ENCODE results near the gene RAET1G. TPM values are rescaled to one million over a fixed set of nuclear protein-coding genes. Genes with fewer than 3 reads are reported as not detected.
"Not testable (repeated sequence)": the region's sequence is repeated elsewhere in the genome, so short reads cannot be mapped to it uniquely, and the experiment has no call there.

Gene RAET1G
- polyA plus RNA-seq, 1 of the 3 experiments (the other 2 are of a cell fraction): 2.5 TPM

GRCh38 chr6:149939356-149939648 is 16.4 kb upstream of the RAET1G start:
- ChIA-PET CTCF (no interaction called here), POLR2A (no interaction called here)
- TF ChIP-seq MAX (IDR thresholded peaks at IDR 0.05; ENCODE audit: low read depth) (no peak), TCF12 (IDR thresholded peaks at IDR 0.05) (no peak), YY1 (IDR thresholded peaks at IDR 0.05; ENCODE audit: low read depth) (no peak), ZBTB33 (IDR thresholded peaks at IDR 0.05; ENCODE audit: borderline replicate concordance, low read depth) (no peak), ELF1 (IDR thresholded peaks at IDR 0.05) (no peak), NRF1 (IDR thresholded peaks at IDR 0.05; ENCODE audit: low read depth, low read length) (no peak), GABPA (IDR thresholded peaks at IDR 0.05; ENCODE audit: low read depth) (no peak), SMC3 (IDR thresholded peaks at IDR 0.05; ENCODE audit: low read depth, low read length) (no peak), NFIC (IDR thresholded peaks at IDR 0.05; ENCODE audit: borderline replicate concordance) (no peak), EP300 (IDR thresholded peaks at IDR 0.05; ENCODE audit: borderline replicate concordance in 1 of 2, low read depth in 1 of 2, low read length in 1 of 2) (no peak), GATA2 (CRISPR knock-in tag; IDR thresholded peaks at IDR 0.05) (no peak), CHD2 (IDR thresholded peaks at IDR 0.05; ENCODE audit: low read length, partially characterized antibody) (no peak)
- H3K9me3 ChIP-seq: no peaks in the 10 kb centered on the region
- H3K4me1 ChIP-seq (ENCODE audit: control insufficient read depth in 1 of 2, insufficient read depth in 2 of 2, low read depth in 1 of 2, low read length in 1 of 2): peaks cover 0 to 8% of the 10 kb centered on the region in 2 experiments; a peak in 1 of 4 replicates
- no peaks in the 10 kb centered on the region for H3K79me2 ChIP-seq (ENCODE audit: insufficient read depth)
- peaks cover 48% of the 10 kb centered on the region for H3K27me3 ChIP-seq (ENCODE audit: insufficient read depth)
- 8% methylated on average over 5 of the region's 5 CpGs for WGBS (ENCODE audit: low lambda C conversion rate)
- no peak for DNase-seq
- no peaks in the 10 kb centered on the region for H3K36me3 ChIP-seq (replicated peaks in 1 of 2; ENCODE audit: control insufficient read depth in 1 of 2, insufficient read depth in 2 of 2, low read length in 1 of 2)
- H3K9me2 ChIP-seq: no peaks in the 10 kb centered on the region
- H3K27ac ChIP-seq (ENCODE audit: low read depth in 2 of 2, low read length in 1 of 2): no peak overlapping the region
- H3K4me3 ChIP-seq (ENCODE audit: low read depth in 2 of 2, low read length in 1 of 2): peak overlapping the region in 1 of 2 experiments; percentile 56; a peak in 1 of 4 replicates
- H4K20me1 ChIP-seq (ENCODE audit: insufficient read depth): no peaks in the 10 kb centered on the region
- H3F3A ChIP-seq (replicated peaks; ENCODE audit: insufficient read depth): peaks cover 4% of the 10 kb centered on the region
- no peak overlapping the region for H3K9ac ChIP-seq
- H2AFZ ChIP-seq (ENCODE audit: low read depth): no peak overlapping the region
- H3K4me2 ChIP-seq: peak overlapping the region; percentile 79

GRCh38 chr6:149938571-149939355 is 15.8 kb upstream of the RAET1G start:
- H3K4me3 ChIP-seq (ENCODE audit: low read depth in 2 of 2, low read length in 1 of 2): peak overlapping the region; percentile 43 to 56
- no peaks in the 10 kb centered on the region for H3K9me3 ChIP-seq
- peaks cover 48% of the 10 kb centered on the region for H3K27me3 ChIP-seq (ENCODE audit: insufficient read depth)
- no peaks in the 10 kb centered on the region for H3K36me3 ChIP-seq (replicated peaks in 1 of 2; ENCODE audit: control insufficient read depth in 1 of 2, insufficient read depth in 2 of 2, low read length in 1 of 2)
- H3F3A ChIP-seq (replicated peaks; ENCODE audit: insufficient read depth): peaks cover 6% of the 10 kb centered on the region
- no peak overlapping the region for H3K9ac ChIP-seq
- H3K4me2 ChIP-seq: peak overlapping the region; percentile 79
- H2AFZ ChIP-seq (ENCODE audit: low read depth): peak overlapping the region; percentile 70; the same call in 1 of the 2 replicates
- ChIA-PET CTCF (no interaction called here), POLR2A (no interaction called here)
- 3% methylated on average over 21 of the region's 58 CpGs for WGBS (ENCODE audit: low lambda C conversion rate)
- peak; percentile 47 for DNase-seq
- no peaks in the 10 kb centered on the region for H3K9me2 ChIP-seq
- peaks cover 0 to 8% of the 10 kb centered on the region in 2 experiments; a peak in 1 of 4 replicates for H3K4me1 ChIP-seq (ENCODE audit: control insufficient read depth in 1 of 2, insufficient read depth in 2 of 2, low read depth in 1 of 2, low read length in 1 of 2)
- no peak overlapping the region for H3K27ac ChIP-seq (ENCODE audit: low read depth in 2 of 2, low read length in 1 of 2)
- no peak for TF ChIP-seq TCF12 (IDR thresholded peaks at IDR 0.05)
- TF ChIP-seq EP300 (IDR thresholded peaks at IDR 0.05; ENCODE audit: borderline replicate concordance in 1 of 2, low read depth in 1 of 2, low read length in 1 of 2): no peak
- no peaks in the 10 kb centered on the region for H3K79me2 ChIP-seq (ENCODE audit: insufficient read depth)
- H4K20me1 ChIP-seq (ENCODE audit: insufficient read depth): no peaks in the 10 kb centered on the region

- POLR2A ChIA-PET; H3K4me1 ChIP-seq (ENCODE audit: control insufficient read depth in 1 of 2, insufficient read depth in 2 of 2, low read depth in 1 of 2, low read length in 1 of 2); H3K9ac ChIP-seq; DNase-seq; H3F3A ChIP-seq (replicated peaks; ENCODE audit: insufficient read depth); H3K79me2 ChIP-seq (ENCODE audit: insufficient read depth); H3K9me3 ChIP-seq; H3K9me2 ChIP-seq; CTCF ChIA-PET; H3K36me3 ChIP-seq (replicated peaks in 1 of 2; ENCODE audit: control insufficient read depth in 1 of 2, insufficient read depth in 2 of 2, low read length in 1 of 2); H4K20me1 ChIP-seq (ENCODE audit: insufficient read depth); H3K27ac ChIP-seq (ENCODE audit: low read depth in 2 of 2, low read length in 1 of 2): not testable (repeated sequence)
- peak overlapping the region; percentile 70; the same call in 1 of the 2 replicates for H2AFZ ChIP-seq (ENCODE audit: low read depth)
- H3K27me3 ChIP-seq (ENCODE audit: insufficient read depth): peaks cover 48% of the 10 kb centered on the region
- H3K4me3 ChIP-seq (ENCODE audit: low read depth in 2 of 2, low read length in 1 of 2): peak overlapping the region in 1 of 2 experiments; percentile 43; a peak in 2 of 4 replicates
- peak overlapping the region; percentile 79 for H3K4me2 ChIP-seq
- 2% methylated on average over 12 of the region's 20 CpGs for WGBS (ENCODE audit: low lambda C conversion rate)
Observed at GRCh38 chr6:149938013-149938570, 15.2 kb upstream of the RAET1G start.

Data from SK-N-SH (cell line).